NAMALWA (cell line): ENCODE measurements around the gene RPRD1A.
"Not testable (repeated sequence)": the region's sequence is repeated elsewhere in the genome, so short reads cannot be mapped to it uniquely, and the experiment has no call there.

Source experiments
- DNase-seq: peaks from one replicate; pipeline ENCODE4 v3.0.0-alpha.2; 2015; ENCODE audit warnings: low spot score

RPRD1A gene

DNA sequence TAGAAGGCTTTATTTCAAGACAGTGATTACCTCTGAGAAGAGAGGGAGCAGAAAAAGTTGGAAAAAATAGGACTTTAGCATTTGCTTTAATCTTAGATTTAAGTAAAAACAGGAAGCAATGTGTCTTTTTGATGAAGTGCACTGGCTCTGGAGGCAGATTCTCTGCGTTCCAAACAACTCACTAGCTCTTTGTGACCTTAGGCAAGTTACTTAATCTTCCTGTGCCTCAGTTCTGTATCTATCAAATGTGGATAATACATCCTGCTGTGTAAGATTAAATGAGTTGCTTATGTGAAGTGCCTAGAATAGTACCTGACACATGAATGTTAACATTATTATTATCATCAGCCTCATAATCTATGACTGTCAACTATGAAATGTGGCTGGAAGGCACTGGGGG, 42.3 kb downstream of the RPRD1A start:
- no peak for DNase-seq

GRCh38 chr18:36024241-36024640, 43.1 kb downstream of the RPRD1A start:
- DNase-seq = not testable (repeated sequence)

- DNase-seq = no peak
These were observed 44.0 kb downstream of the RPRD1A start for GRCh38 chr18:36023336-36023735.

DNA sequence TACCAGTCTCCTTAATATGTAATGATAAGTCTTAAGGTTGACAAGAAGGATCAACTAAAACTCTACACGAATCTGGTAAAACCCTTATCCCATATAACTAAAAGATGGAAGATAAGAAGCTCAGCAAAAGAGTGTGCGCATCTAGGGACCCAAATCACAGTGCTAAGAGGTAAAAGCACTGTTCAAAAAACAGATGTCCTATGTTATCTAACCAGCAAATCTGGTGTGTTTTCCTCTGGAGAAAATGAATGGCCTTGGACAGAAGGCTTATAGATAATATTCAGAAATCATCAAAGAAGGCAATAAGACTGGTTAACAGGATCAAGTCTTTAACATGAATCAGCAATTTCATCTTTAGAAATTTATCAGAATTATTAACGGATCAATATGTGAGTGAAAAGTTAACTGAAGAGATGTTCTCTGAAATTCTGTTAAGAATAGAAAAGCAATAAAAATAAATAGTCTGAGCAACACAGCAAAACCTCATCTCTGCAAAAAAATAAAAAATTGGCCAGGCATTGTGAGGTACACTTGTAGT, 47.1 kb downstream of the RPRD1A start:
- no peak for DNase-seq

DNA sequence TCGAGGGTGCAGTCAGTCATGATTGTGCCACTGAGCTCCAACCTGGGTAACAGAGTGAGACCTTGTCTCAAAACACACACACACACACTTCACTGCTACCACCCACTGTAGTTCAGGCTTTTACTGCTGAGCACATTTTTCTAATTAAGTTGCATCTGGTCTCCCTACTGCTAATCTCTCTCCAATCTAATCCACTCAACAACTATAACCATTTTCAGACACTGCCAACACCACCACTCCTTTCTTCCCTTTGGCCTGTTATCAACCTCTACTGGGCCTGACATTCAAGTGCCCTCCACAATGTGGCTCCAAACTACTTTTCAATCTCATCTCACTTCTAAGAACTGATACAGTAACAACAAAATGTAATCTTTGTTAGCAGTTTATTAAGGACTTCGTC, 50.1 kb downstream of the RPRD1A start:
- no peak for DNase-seq

- peak; percentile 61 for DNase-seq
These were observed 51.7 kb downstream of the RPRD1A start for GRCh38 chr18:36015629-36016028.

DNA sequence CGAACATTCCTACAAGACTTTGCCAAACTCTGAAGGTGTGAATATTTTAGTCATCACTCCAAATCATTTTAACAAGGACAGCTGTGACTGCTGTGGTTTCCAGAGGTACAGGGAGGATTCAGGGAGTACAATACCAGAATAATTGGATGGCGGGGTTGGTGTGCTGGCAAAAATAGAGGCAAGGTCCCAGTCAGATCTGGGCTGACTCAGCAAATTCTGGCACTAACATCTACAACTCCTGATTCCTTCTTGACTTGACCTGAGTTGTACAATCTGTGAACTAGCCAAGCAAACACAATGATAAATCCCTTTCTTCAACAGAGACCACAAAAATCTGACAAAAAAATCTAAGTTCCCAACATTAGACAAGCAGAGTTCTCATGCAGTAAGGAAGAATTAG, 54.5 kb downstream of the RPRD1A start:
- no peak for DNase-seq

GRCh38 chr18:36009214-36009613, 58.1 kb downstream of the RPRD1A start:
- DNase-seq = no peak

- DNase-seq = no peak
These were observed 60.4 kb downstream of the RPRD1A start for GRCh38 chr18:36006997-36007396.

GRCh38 chr18:35999925-36000324, 67.4 kb downstream of the RPRD1A start:
- no peak for DNase-seq

DNA sequence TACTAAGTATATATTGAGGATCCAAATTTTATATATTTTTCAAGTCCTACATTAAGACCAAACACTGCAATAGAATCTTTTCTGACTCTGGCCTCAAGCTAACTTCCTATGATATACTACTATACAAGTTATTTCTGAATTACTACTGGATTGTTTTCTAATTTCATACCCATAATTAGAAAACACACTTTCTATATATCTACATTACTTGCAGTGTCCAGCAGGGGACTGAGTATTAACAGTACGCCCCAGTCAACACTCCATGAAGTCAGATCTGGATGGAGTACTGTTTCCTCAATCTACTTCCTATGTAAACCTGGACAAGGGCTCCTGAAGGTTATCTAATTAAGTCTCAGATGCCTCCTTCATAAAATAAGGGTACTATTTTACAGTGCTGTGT, 68.4 kb downstream of the RPRD1A start:
- peak; percentile 41 for DNase-seq

GRCh38 chr18:35993013-35993412, 74.3 kb downstream of the RPRD1A start:
- no peak for DNase-seq

- no peak for DNase-seq
These were observed 75.7 kb downstream of the RPRD1A start for GRCh38 chr18:35991696-35992095.

DNA sequence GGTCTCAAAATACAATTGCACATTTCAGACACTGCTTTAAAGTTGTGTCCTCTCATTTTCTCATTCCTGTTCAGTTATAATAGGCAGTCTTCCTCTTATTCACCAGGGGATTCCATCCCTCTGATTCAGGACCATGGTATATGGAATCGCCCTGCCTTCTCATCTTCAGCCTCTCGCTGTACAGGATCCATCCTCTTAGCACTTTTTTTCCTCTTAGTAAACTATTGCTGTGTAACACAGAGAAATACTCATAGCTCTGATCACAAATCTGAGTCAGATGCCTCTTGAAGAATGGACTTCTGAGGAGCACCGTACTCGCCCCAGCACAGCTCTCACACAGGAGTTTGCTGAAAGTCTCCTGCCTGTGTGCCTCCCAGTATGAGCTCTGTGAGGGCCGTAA, 83.5 kb downstream of the RPRD1A start:
- DNase-seq = no peak

- no peak for DNase-seq
These were observed 84.2 kb downstream of the RPRD1A start for GRCh38 chr18:35983147-35983546.

- DNase-seq = no peak
These were observed 84.8 kb downstream of the RPRD1A start for GRCh38 chr18:35982409-35983114.

- no peak for DNase-seq
These were observed 88.2 kb downstream of the RPRD1A start for GRCh38 chr18:35979112-35979511.

DNA sequence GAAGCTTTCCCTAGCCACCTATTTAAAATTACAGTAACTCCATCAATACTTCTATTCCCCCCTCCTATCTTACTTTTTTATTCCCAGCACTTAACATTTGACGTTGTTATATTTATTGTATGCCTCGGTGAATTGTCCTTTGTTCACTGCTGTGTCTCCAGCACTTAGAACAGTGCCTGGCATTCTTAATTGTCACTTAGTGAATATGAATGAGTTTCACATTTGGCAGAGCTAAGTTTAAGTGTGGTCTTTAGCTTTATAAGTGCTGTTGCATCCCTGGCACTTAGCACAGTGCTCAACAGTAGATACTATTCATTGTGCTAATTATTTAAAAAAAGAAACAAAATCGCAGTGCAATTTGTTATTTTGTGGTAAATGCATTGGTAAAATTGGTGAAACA, 93.2 kb downstream of the RPRD1A start:
- DNase-seq = no peak

GRCh38 chr18:35973650-35974049, 93.7 kb downstream of the RPRD1A start:
- no peak for DNase-seq

- DNase-seq = peak; percentile 96
These were observed 95.0 kb downstream of the RPRD1A start, which contains the start of gene RMP24 for GRCh38 chr18:35972197-35973000. TSS of gene RMP24 (plus strand) at chr18:35972679.

DNA sequence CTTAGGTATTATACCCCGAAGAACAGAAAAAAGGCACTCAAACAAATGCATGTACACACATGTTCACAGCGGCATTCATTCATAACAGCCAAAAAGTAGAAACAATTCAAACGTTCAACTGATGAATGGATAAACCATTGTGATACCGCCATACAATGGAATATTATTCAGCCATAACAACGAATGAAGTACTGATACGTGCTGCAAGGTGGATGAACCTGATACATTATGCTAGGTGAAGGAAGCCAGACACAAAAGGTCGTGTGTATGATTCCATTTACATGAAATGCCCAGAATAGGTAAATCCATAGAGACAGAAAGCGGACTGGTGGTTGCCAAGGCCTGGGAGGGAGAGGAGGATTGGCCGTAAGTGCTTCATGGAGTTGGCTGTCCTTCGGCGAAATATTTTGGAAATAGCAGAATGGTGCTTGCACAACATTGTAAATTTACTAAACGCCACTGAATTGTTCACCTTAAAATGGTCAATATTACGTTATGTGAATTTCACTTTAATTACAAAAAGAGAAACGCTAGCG, 95.6 kb downstream of the RPRD1A start:
- no peak for DNase-seq

- no peak for DNase-seq
These were observed 97.7 kb downstream of the RPRD1A start for GRCh38 chr18:35969676-35970075.

GRCh38 chr18:35968278-35968880, 99.0 kb downstream of the RPRD1A start:
- no peak for DNase-seq
